ENCODE measurements around the gene ARPC1A.

DNA sequence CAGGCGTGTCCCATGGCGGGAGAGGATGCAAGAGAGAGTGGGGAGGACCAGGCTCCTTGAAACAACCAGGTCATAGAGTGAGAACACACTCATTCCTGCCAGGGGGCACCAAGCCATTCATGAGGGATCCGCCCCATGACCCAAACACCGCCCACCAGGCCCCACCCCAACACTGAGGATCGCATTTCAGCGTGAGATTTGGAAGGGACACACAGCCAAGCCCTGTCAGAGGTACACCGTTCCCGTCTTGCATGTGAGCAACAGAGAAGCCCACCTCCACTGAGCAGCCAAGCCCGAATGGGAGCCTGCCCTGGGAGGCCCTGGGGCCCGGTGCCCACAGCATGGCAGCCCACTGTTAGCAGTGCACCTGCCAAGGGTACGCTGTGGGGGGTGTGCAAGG lies 40.9 kb downstream of the ARPC1A start:
- no peak for TF ChIP-seq POLR2A (IDR thresholded peaks at IDR 0.05)
- TF ChIP-seq, protein P1, sequence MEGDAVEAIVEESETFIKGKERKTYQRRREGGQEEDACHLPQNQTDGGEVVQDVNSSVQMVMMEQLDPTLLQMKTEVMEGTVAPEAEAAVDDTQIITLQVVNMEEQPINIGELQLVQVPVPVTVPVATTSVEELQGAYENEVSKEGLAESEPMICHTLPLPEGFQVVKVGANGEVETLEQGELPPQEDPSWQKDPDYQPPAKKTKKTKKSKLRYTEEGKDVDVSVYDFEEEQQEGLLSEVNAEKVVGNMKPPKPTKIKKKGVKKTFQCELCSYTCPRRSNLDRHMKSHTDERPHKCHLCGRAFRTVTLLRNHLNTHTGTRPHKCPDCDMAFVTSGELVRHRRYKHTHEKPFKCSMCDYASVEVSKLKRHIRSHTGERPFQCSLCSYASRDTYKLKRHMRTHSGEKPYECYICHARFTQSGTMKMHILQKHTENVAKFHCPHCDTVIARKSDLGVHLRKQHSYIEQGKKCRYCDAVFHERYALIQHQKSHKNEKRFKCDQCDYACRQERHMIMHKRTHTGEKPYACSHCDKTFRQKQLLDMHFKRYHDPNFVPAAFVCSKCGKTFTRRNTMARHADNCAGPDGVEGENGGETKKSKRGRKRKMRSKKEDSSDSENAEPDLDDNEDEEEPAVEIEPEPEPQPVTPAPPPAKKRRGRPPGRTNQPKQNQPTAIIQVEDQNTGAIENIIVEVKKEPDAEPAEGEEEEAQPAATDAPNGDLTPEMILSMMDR (IDR thresholded peaks at IDR 0.05): no peak

All from right lobe of liver (tissue), 4 donors.